K562 (cell line): ENCODE data around the gene SAMD4A.

Experiments used
- TEAD1 ChIP-seq, 2 experiments: fragments of 450-650 bp in 1 of 2; sonication (generic) in 1 of 2; formaldehyde crosslinking; IDR thresholded peaks; 2 replicates each; pipeline versions ENCODE4 v1.4.0 to v1.8.0; 2020 to 2022; ENCODE audit warnings: mild to moderate bottlenecking in 2 of 2, missing genetic modification reagents in 1 of 2
- TF ChIP-seq, protein P1 (sequence below), 3 experiments: IDR thresholded peaks in 2 of 3; conservative IDR thresholded peaks in 1 of 3; 2 replicates each; pipeline ENCODE4 v1.5.1; 2011 to 2012; ENCODE audit warnings: low read length in 3 of 3, mild to moderate bottlenecking in 3 of 3, control low read depth in 2 of 3, improper control_type of control experiment in 1 of 3, inconsistent platforms in 1 of 3, low read depth in 1 of 3, mixed read lengths in 1 of 3, moderate library complexity in 1 of 3; ENCODE audit not compliant: insufficient read depth in 2 of 3

DNA sequence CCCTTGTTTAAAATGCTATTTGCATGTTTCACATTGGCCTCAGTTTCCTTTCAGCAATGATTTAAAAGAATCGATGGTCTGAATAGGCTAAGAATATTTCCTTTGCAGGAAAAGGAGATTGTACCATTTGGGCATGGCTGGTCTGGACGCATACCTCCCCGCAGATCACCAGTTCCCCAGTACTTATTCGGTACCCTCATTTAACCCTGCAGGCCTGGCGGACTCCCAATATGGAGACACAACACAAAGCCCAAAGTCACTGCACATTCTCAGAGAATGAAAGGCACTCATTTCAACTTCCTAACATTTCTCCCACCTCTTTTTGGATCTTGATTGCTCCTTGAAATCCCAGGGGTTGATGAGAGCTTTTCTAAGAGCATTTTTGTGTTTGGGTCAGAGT is 182.8 kb downstream of the SAMD4A start:
- TF ChIP-seq TEAD1 (CRISPR knock-in tag; IDR thresholded peaks at IDR 0.05): no peak
- TF ChIP-seq, protein P1, sequence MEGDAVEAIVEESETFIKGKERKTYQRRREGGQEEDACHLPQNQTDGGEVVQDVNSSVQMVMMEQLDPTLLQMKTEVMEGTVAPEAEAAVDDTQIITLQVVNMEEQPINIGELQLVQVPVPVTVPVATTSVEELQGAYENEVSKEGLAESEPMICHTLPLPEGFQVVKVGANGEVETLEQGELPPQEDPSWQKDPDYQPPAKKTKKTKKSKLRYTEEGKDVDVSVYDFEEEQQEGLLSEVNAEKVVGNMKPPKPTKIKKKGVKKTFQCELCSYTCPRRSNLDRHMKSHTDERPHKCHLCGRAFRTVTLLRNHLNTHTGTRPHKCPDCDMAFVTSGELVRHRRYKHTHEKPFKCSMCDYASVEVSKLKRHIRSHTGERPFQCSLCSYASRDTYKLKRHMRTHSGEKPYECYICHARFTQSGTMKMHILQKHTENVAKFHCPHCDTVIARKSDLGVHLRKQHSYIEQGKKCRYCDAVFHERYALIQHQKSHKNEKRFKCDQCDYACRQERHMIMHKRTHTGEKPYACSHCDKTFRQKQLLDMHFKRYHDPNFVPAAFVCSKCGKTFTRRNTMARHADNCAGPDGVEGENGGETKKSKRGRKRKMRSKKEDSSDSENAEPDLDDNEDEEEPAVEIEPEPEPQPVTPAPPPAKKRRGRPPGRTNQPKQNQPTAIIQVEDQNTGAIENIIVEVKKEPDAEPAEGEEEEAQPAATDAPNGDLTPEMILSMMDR (IDR thresholded peaks at IDR 0.05 in 2 of 3, conservative IDR thresholded peaks at IDR 0.05 in 1 of 3; ENCODE audit: insufficient read depth in 2 of 3, low read depth in 1 of 3, low read length in 3 of 3): no peak
